H1 (cell line): ENCODE data around the gene CGNL1. TPM values are rescaled to one million over a fixed set of nuclear protein-coding genes. Genes with fewer than 3 reads are reported as not detected.

ENCODE experiments used
- CTCF ChIA-PET: fragments of 300-600 bp; sonication (Branson Sonifier 250); formaldehyde crosslinking; loops from one replicate; lab custom pipeline; 2021; ENCODE audit not compliant: partially characterized antibody; lab: Charles Lee
- POLR2A ChIA-PET: fragments of 300-600 bp; sonication (Branson Sonifier 250); formaldehyde crosslinking; loops from one replicate; lab custom pipeline; 2021; ENCODE audit warnings: inconsistent platforms; ENCODE audit not compliant: partially characterized antibody; lab: Charles Lee
- DNase-seq, 2 experiments: peaks; one replicate each; pipeline versions ENCODE4 v3.0.0 to v3.0.0-alpha.2; 2010 to 2022; ENCODE audit warnings: low spot score in 2 of 2, low read depth in 1 of 2, mixed read lengths in 1 of 2
- FAIRE-seq: peaks from 2 replicates; lab custom pipeline; 2011; peaks lifted over from hg19 to GRCh38; lab: Jason Lieb, UNC
- H2AFZ ChIP-seq: 2 replicates; pipeline ENCODE4 v1.8.1; 2012; ENCODE audit warnings: low read length, inconsistent platforms
- H2AK5ac ChIP-seq: 2 replicates; pipeline ENCODE4 v1.6.1; 2013; ENCODE audit warnings: low read depth, low read length
- H2BK120ac ChIP-seq: replicated peaks from 2 replicates; pipeline ENCODE3; 2013; ENCODE audit warnings: low read depth, low read length, inconsistent platforms
- H2BK12ac ChIP-seq: 2 replicates; pipeline ENCODE4 v1.6.1; 2013; ENCODE audit warnings: low read depth, low read length
- H2BK15ac ChIP-seq: 2 replicates; pipeline ENCODE4 v1.6.1; 2013; ENCODE audit warnings: low read length
- H2BK20ac ChIP-seq: 2 replicates; pipeline ENCODE4 v1.6.1; 2013; ENCODE audit warnings: low read length
- H2BK5ac ChIP-seq: 2 replicates; pipeline ENCODE4 v1.6.1; 2013; ENCODE audit warnings: low read depth, low read length
- H3K14ac ChIP-seq: 2 replicates; pipeline ENCODE4 v1.6.1; 2013; ENCODE audit warnings: inconsistent platforms; ENCODE audit not compliant: insufficient read length
- H3K18ac ChIP-seq: 2 replicates; pipeline ENCODE4 v1.6.1; 2013; ENCODE audit warnings: low read length; ENCODE audit errors: extremely low read depth
- H3K23ac ChIP-seq: 2 replicates; pipeline ENCODE4 v1.6.1; 2013; ENCODE audit warnings: inconsistent platforms; ENCODE audit not compliant: insufficient read length
- H3K23me2 ChIP-seq: 2 replicates; pipeline ENCODE4 v1.6.1; 2013; ENCODE audit warnings: low read depth, low read length
- H3K27ac ChIP-seq: 2 replicates; pipeline ENCODE4 v1.6.1; 2011; ENCODE audit warnings: low read depth, low read length, inconsistent platforms
- H3K27me3 ChIP-seq, 4 experiments: replicated peaks in 1 of 4; 1 replicate in 1 of 4; 2 replicates in 3 of 4; pipeline versions ENCODE4 v1.6.1 to v1.8.1; 2011 to 2013; ENCODE audit warnings: low read length in 3 of 4, mild to moderate bottlenecking in 3 of 4, inconsistent platforms in 2 of 4, mixed read lengths in 2 of 4, moderate library complexity in 1 of 4; ENCODE audit not compliant: control insufficient read depth in 3 of 4, insufficient read depth in 3 of 4; ENCODE audit errors: extremely low read depth in 1 of 4
- H3K36me3 ChIP-seq, 4 experiments: 2 replicates each; pipeline versions ENCODE4 v1.6.1 to v1.8.1; 2011 to 2013; ENCODE audit warnings: mild to moderate bottlenecking in 4 of 4, low read length in 3 of 4, moderate library complexity in 2 of 4, control low read depth in 1 of 4, inconsistent platforms in 1 of 4; ENCODE audit not compliant: insufficient read depth in 4 of 4, control insufficient read depth in 2 of 4
- H3K4ac ChIP-seq: replicated peaks from 2 replicates; pipeline ENCODE3; 2013; ENCODE audit warnings: low read length, low read depth, mixed read lengths, inconsistent platforms; ENCODE audit not compliant: insufficient read length
- H3K4me1 ChIP-seq, 4 experiments: replicated peaks in 1 of 4; 1 replicate in 1 of 4; 2 replicates in 3 of 4; pipeline versions ENCODE4 v1.6.1 to v1.8.1; 2011 to 2013; ENCODE audit warnings: low read length in 3 of 4, inconsistent platforms in 2 of 4, mixed read lengths in 1 of 4; ENCODE audit not compliant: insufficient read depth in 4 of 4, control insufficient read depth in 3 of 4
- H3K4me2 ChIP-seq, 2 experiments: 2 replicates each; pipeline versions ENCODE4 v1.6.1 to v1.8.1; 2011 to 2013; ENCODE audit warnings: low read depth in 2 of 2, low read length in 2 of 2, control low read depth in 1 of 2, inconsistent platforms in 1 of 2, mild to moderate bottlenecking in 1 of 2; ENCODE audit not compliant: insufficient read depth in 1 of 2
- H3K4me3 ChIP-seq, 4 experiments: fragments of 200-600, 300-600 bp in 1 of 4; sonication (generic), shearing (Covaris generic), sonication (Bioruptor Twin) in 1 of 4; 2 replicates each; pipeline versions ENCODE4 v1.5.1 to v1.8.1; 2011 to 2016; ENCODE audit warnings: low read length in 4 of 4, low read depth in 3 of 4, control low read depth in 2 of 4, inconsistent platforms in 2 of 4, mild to moderate bottlenecking in 2 of 4, mixed read lengths in 1 of 4, moderate library complexity in 1 of 4; ENCODE audit not compliant: insufficient read depth in 2 of 4; ENCODE audit errors: extremely low read depth in 1 of 4
- H3K56ac ChIP-seq: replicated peaks from 2 replicates; pipeline ENCODE3; 2013; ENCODE audit warnings: low read depth, mild to moderate bottlenecking, mixed read lengths, low read length, inconsistent platforms; ENCODE audit not compliant: insufficient read length
- H3K79me1 ChIP-seq: 2 replicates; pipeline ENCODE4 v1.6.1; 2013; ENCODE audit warnings: low read depth, low read length, control low read depth
- H3K79me2 ChIP-seq, 2 experiments: 2 replicates each; pipeline versions ENCODE4 v1.6.1 to v1.8.1; 2012 to 2013; ENCODE audit warnings: low read length in 2 of 2, mild to moderate bottlenecking in 2 of 2, inconsistent platforms in 1 of 2; ENCODE audit not compliant: insufficient read depth in 2 of 2, control insufficient read depth in 1 of 2
- H3K9ac ChIP-seq, 4 experiments: replicated peaks in 1 of 4; 1 replicate in 1 of 4; 2 replicates in 3 of 4; pipeline versions ENCODE4 v1.6.1 to v1.8.1; 2011 to 2013; ENCODE audit warnings: low read depth in 3 of 4, low read length in 3 of 4, control low read depth in 2 of 4, mild to moderate bottlenecking in 2 of 4, moderate library complexity in 2 of 4, inconsistent platforms in 1 of 4; ENCODE audit errors: extremely low read depth in 1 of 4
- H3K9me3 ChIP-seq, 2 experiments: 2 replicates each; pipeline versions ENCODE4 v1.6.1 to v1.8.1; 2012 to 2013; ENCODE audit warnings: mild to moderate bottlenecking in 2 of 2, moderate library complexity in 2 of 2, control low read depth in 1 of 2, inconsistent platforms in 1 of 2, low read depth in 1 of 2, low read length in 1 of 2, mixed read lengths in 1 of 2; ENCODE audit not compliant: insufficient read depth in 2 of 2
- H4K20me1 ChIP-seq, 2 experiments: replicated peaks in 1 of 2; 2 replicates each; pipeline versions ENCODE3 to v1.8.1; 2011 to 2013; ENCODE audit warnings: inconsistent platforms in 2 of 2, low read length in 2 of 2, mild to moderate bottlenecking in 1 of 2; ENCODE audit not compliant: insufficient read depth in 2 of 2, control insufficient read depth in 1 of 2
- H4K5ac ChIP-seq: 2 replicates; pipeline ENCODE4 v1.6.1; 2013; ENCODE audit warnings: low read length, low read depth, mixed read lengths, inconsistent platforms; ENCODE audit not compliant: insufficient read length
- H4K8ac ChIP-seq: 2 replicates; pipeline ENCODE4 v1.8.0; 2013; ENCODE audit warnings: mild to moderate bottlenecking, moderate library complexity, low read length, inconsistent platforms; ENCODE audit not compliant: insufficient read depth; ENCODE audit errors: extremely low read depth
- H4K91ac ChIP-seq: replicated peaks from 2 replicates; pipeline ENCODE3; 2013; ENCODE audit warnings: low read length, mixed read lengths, inconsistent platforms; ENCODE audit not compliant: insufficient read length
- BCL11A ChIP-seq, 2 experiments: IDR thresholded peaks; one replicate each; pipeline ENCODE4 v1.6.1; 2011; ENCODE audit warnings: low read depth in 2 of 2, low read length in 2 of 2, mild to moderate bottlenecking in 2 of 2
- CHD2 ChIP-seq: IDR thresholded peaks from 2 replicates; pipeline ENCODE4 v1.6.1; 2012; ENCODE audit warnings: low read length, improper control_type of control experiment
- EGR1 ChIP-seq: IDR thresholded peaks from 2 replicates; pipeline ENCODE4 v1.6.1; 2011; ENCODE audit warnings: low read depth, low read length, borderline replicate concordance
- PHF8 ChIP-seq: fragments of 200-600 bp; sonication (generic); conservative IDR thresholded peaks from 2 replicates; pipeline ENCODE4 v1.7.1; 2012; ENCODE audit warnings: low read depth, mild to moderate bottlenecking, inconsistent platforms, low read length, moderate library complexity
- WGBS, 2 experiments: shearing (Covaris generic) in 1 of 2; methylation state at CpG; one replicate each; pipeline versions ENCODE4 v1.1.6 to v1.1.7; 2013 to 2015; ENCODE audit warnings: low lambda C conversion rate in 2 of 2, mixed read lengths in 2 of 2, inconsistent platforms in 1 of 2, low coverage in 1 of 2, missing lambda C conversion rate in 1 of 2; ENCODE audit not compliant: insufficient replicate concordance in 2 of 2, insufficient coverage in 1 of 2, insufficient read length in 1 of 2; ENCODE audit errors: extremely low coverage in 1 of 2, missing lambda C conversion rate in 1 of 2; 5-methylcytosine and 5-hydroxymethylcytosine counted together
- polyA plus RNA-seq, 7 experiments: library from polyadenylated mRNA; depleted of rRNA in 3 of 7; stranded (reverse) in 5 of 7; unstranded in 2 of 7; fragments of >200 nt in 5 of 7; fragments of 200-250 nt in 2 of 7; gene quantifications; 1 replicate in 5 of 7; 2 replicates in 1 of 7; 4 replicates in 1 of 7; pipeline versions ENCODE4 v1.2.1 to v1.2.3, GENCODE V29; 2011 to 2013; ENCODE audit warnings: missing spikeins in 2 of 7, mixed read lengths in 2 of 7
- total RNA-seq: library from RNA; stranded (reverse); fragmentation: NEBNext Ultra II Directional; extraction: Animal tissue kit (Norgen Biotek cat#: 25700); gene quantifications from 2 replicates; pipeline ENCODE4 v1.2.1, GENCODE V29; 2021
- TF ChIP-seq, protein P1 (sequence below): IDR thresholded peaks from 2 replicates; pipeline ENCODE4 v1.6.1; 2012; ENCODE audit warnings: low read length, inconsistent platforms

CGNL1 gene
- total and polyA plus RNA-seq, 2 of the 8 experiments (the other 6 are each of a cell fraction or from before 2014, with no cell fraction given), result 21.8 to 75.6 TPM

- no peaks in the 10 kb centered on the region for H3K36me3 ChIP-seq
- H3K18ac ChIP-seq, result no peak overlapping the region
- no peak overlapping the region for H4K5ac ChIP-seq
- H3K9ac ChIP-seq, result no peak overlapping the region
- H3K79me1 ChIP-seq, result no peaks in the 10 kb centered on the region
- H3K4me3 ChIP-seq, result no peak overlapping the region
- no peak overlapping the region for H2BK12ac ChIP-seq
- H2AFZ ChIP-seq, result no peak overlapping the region
- no peak overlapping the region for H4K8ac ChIP-seq
- DNase-seq, result no peak
- H2BK15ac ChIP-seq, result no peak overlapping the region
- no peak overlapping the region for H3K27ac ChIP-seq
- no peak overlapping the region for H2BK20ac ChIP-seq
- H3K9me3 ChIP-seq, result no peaks in the 10 kb centered on the region
- POLR2A ChIA-PET, result interaction anchor here (1.0 kb wide), 2 partner anchors 17 to 57 kb away, joined by 3 read pairs; no protein-coding TSS in a partner anchor
- H4K20me1 ChIP-seq, result no peaks in the 10 kb centered on the region
- no peaks in the 10 kb centered on the region; a peak in 1 of 4 replicates for H3K79me2 ChIP-seq
- H3K4me2 ChIP-seq, result no peak overlapping the region
- no peak overlapping the region for H3K14ac ChIP-seq
- no peak overlapping the region for H3K4ac ChIP-seq
- TF ChIP-seq BCL11A (IDR thresholded peaks at IDR 0.05; ENCODE audit: low read depth in 2 of 2, low read length in 2 of 2) (no peak), EGR1 (no peak), CHD2 (no peak), PHF8 (no peak)
- TF ChIP-seq, protein P1, sequence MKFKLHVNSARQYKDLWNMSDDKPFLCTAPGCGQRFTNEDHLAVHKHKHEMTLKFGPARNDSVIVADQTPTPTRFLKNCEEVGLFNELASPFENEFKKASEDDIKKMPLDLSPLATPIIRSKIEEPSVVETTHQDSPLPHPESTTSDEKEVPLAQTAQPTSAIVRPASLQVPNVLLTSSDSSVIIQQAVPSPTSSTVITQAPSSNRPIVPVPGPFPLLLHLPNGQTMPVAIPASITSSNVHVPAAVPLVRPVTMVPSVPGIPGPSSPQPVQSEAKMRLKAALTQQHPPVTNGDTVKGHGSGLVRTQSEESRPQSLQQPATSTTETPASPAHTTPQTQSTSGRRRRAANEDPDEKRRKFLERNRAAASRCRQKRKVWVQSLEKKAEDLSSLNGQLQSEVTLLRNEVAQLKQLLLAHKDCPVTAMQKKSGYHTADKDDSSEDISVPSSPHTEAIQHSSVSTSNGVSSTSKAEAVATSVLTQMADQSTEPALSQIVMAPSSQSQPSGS, result no peak
- H2AK5ac ChIP-seq, result no peak overlapping the region
- no peak overlapping the region for H4K91ac ChIP-seq
- no peaks in the 10 kb centered on the region; the same call in 1 of the 2 replicates for H3K23me2 ChIP-seq
- CTCF ChIA-PET, result interaction anchor here (0.8 to 4.1 kb wide), 15 partner anchors 10 to 172 kb away, joined by 3 to 33 read pairs (median 5); no protein-coding TSS in a partner anchor
- H2BK5ac ChIP-seq, result no peak overlapping the region
- H2BK120ac ChIP-seq, result no peak overlapping the region
- FAIRE-seq, result no peak
- no peak overlapping the region for H3K23ac ChIP-seq
- 94% methylated on average over 1 of the region's 1 CpG; no CpG with 5 or more reads in 1 of the 2 experiments for WGBS, 2 experiments
- peaks cover 0 to 13% (median 10%) of the 10 kb centered on the region in 4 experiments; a peak in 5 of 7 replicates for H3K4me1 ChIP-seq
- peaks cover 0 to 5% (median 2%) of the 10 kb centered on the region in 4 experiments; a peak in 2 of 7 replicates for H3K27me3 ChIP-seq
- H3K56ac ChIP-seq, result no peak overlapping the region
Measured at GRCh38 chr15:57370929-57371328, 5.4 kb upstream of the CGNL1 start.
